GM10847 (cell line): ENCODE measurements around the gene MAGEF1.

Source experiments
- POLR2A ChIP-seq: IDR thresholded peaks from 2 replicates; pipeline ENCODE4 v1.6.1; 2011; ENCODE audit not compliant: insufficient read length; ENCODE audit errors: extremely low read depth

The MAGEF1 gene

GRCh38 chr3:184715943-184716621, 4.2 kb upstream of the MAGEF1 start:
- no peak for TF ChIP-seq POLR2A

GRCh38 chr3:184713521-184713920, 1.7 kb upstream of the MAGEF1 start:
- no peak for TF ChIP-seq POLR2A

GRCh38 chr3:184713040-184713355, 1.1 kb upstream of the MAGEF1 start:
- no peak for TF ChIP-seq POLR2A

- TF ChIP-seq POLR2A: no peak
Measured at GRCh38 chr3:184712248-184713039, 580 bp upstream of the MAGEF1 start.

GRCh38 chr3:184710870-184711492, 883 bp downstream of the MAGEF1 start:
- TF ChIP-seq POLR2A: no peak

DNA sequence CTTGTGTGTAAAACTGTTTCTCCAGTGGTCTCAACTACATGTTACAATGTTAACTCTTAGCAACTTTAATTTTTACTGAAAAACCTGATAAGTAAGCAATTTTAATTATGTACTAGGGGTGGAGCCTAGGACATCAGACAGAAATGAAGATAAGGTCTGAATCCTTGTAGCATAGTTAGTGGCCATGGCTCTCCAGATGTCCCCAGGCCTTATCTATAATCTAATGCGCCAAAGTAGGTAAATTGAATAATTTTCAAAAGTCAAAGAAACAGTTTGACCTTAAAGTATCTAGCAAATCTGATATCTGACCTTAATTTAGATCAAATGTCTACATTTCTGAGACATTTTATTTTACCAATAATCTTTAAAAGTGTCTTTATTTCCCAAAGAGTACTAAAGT, 8.2 kb downstream of the MAGEF1 start:
- no peak for TF ChIP-seq POLR2A

DNA sequence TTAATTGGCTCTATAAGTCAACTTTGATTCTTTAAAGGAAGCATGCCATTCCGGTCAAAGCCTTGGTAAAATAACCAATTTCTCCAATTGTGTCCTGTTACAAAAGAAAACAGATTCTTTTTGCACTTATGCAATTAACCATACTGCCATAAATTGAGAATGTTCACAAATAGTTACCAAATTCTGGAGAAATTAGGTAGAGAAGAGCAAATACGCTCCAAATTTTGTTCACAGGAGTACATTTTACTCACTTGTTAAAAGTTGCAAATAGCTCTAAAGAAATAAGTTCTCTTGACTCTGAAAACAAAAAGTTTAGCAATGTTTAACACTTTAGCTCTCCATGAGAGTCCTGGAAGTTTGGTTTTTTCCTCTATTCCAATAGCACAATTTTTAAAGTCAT, 11.1 kb downstream of the MAGEF1 start:
- no peak for TF ChIP-seq POLR2A

GRCh38 chr3:184697845-184698244, 14.0 kb downstream of the MAGEF1 start:
- no peak for TF ChIP-seq POLR2A

DNA sequence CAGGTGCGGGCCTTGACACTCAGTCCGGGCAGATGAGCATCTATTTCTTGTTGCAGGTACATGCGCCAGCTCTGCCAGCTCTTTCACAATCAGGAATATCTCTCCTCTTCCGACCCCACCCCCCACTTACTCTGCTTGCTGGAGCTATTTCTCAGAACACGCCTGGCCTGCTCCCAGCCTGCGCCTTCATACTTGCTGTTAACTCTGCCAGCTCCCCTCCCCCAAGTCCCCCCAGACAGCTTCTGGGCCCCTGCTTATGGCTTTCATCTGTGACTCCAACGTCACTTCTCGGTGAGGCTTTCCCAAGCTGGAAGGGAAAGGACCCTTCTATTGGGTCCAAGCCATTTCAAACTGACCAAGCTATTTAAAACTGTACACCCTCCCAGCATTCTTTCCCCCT, 15.2 kb downstream of the MAGEF1 start:
- TF ChIP-seq POLR2A: no peak

- TF ChIP-seq POLR2A: no peak
Measured at GRCh38 chr3:184694716-184695115, 17.1 kb downstream of the MAGEF1 start.

DNA sequence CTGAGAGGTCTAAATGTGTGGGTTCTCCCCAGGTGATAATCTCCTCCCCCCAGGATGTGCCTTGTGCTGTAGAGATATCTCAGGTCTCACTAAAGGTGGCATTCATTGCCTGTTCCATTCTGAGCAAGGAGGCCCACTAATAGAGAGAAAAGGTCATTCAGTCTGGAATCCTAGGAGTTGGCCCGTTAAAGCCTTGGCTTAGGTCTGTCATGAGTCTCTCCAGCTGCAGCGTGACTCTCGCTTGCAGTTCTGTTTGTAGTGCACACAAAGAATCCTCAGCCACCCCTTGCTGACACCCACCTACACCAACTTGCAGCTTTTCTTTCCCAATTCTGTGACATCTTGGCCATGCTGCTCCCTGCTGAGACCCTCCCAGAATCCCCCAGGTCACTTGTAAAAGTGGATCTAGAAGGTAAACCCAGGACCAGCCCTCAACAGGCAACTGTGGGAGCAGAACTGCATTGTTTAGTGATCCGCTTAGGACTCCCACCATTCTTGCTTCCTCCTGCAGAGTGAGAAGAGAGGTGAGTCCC, 17.7 kb downstream of the MAGEF1 start:
- no peak for TF ChIP-seq POLR2A

DNA sequence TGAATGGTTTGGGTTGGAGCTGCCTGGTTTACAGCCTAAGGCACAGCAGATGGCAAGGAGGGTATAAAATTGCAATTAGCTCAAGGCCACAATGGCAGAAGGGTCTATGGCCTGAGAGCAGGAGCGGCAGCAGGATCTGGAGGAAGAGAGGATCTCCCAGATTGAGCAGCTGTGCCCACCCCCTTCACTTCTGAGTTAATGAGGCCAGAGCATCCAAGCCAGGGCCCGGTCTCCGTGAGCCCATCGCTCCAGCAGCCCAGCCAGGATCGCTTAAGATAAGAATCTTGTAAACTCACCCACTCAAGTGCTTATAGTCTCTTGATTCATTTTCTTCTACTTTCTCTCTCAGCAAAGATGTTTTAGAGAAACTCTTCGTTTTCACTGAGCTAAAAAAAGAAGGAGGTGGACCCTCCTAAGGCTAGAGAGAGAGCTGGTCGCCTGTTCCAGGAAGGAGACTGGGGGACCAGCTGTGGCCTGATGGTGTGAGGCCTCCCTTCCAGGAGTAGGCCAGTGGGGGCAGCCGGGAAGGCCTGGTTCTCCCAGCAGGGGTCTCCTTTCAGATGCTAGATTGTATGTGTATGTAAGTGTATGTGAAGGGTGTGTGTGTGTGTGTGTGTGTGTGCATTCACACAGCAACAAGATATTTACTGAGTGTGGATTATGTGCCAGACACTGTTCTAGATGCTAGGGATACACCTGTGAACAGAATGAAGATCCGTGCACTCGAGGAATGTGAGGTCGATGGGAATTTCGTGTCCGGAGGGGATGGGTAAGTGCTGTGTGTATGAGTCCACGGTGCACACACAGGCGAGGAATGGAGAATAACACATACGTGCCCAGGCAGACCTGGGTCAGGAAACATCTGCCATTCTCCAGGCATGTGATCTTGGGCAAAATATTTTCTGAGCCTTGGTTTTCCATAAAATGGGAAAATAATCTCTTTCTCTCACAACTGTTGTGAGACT, 18.6 kb downstream of the MAGEF1 start:
- no peak for TF ChIP-seq POLR2A

GRCh38 chr3:184691397-184692231, 20.2 kb downstream of the MAGEF1 start:
- TF ChIP-seq POLR2A: no peak
